K562 (cell line): ENCODE data around the gene ORAI3. TPM values are rescaled to one million over a fixed set of nuclear protein-coding genes. Genes with fewer than 3 reads are reported as not detected.

Experiments
- ATAC-seq: fragments of 200-7000 bp; cut with Tn5 transposase; 3 replicates; pipeline ENCODE4 v1.9.1; 2020; ENCODE audit warnings: moderate library complexity
- BruUV-seq: library from RNA; stranded (reverse); fragments of 400-500 nt; replicated peaks from 2 replicates; lab custom pipeline; 2021; lab: Mats Ljungman, UMichigan
- CTCF ChIA-PET: fragments of 300-600 bp; formaldehyde crosslinking; extraction: SDS; loops from one replicate; lab custom pipeline; 2021; ENCODE audit warnings: low intra/inter-chr PET ratio; lab: Yijun Ruan, JAX
- POLR2A ChIA-PET: fragments of 300-600, 350-650 bp; sonication (Branson Sonifier 250); formaldehyde crosslinking; extraction: SDS; loops from one replicate; lab custom pipeline; 2021; ENCODE audit warnings: antibody characterized with exemption, inconsistent platforms; lab: Yijun Ruan, JAX
- DNase-seq, 4 experiments: peaks; one replicate each; pipeline versions ENCODE4 v3.0.0 to v3.0.0-alpha.2; 2011 to 2018; ENCODE audit warnings: low spot score in 3 of 4, mixed read lengths in 3 of 4; ENCODE audit errors: extremely low read depth in 1 of 4
- FAIRE-seq: peaks from 2 replicates; lab custom pipeline; 2011; peaks lifted over from hg19 to GRCh38; lab: Jason Lieb, UNC
- H2AFZ ChIP-seq: 2 replicates; pipeline ENCODE4 v1.6.0; 2011; ENCODE audit warnings: low read depth, low read length, control low read depth, inconsistent platforms
- H3K27ac ChIP-seq: fragments of 200-600 bp; 3 replicates; pipeline ENCODE4 v1.8.0; 2011; ENCODE audit warnings: low read depth, mild to moderate bottlenecking, control low read depth, inconsistent platforms, low read length, moderate library complexity, mixed read lengths; ENCODE audit errors: extremely low read depth
- H3K27me3 ChIP-seq, 2 experiments: fragments of 300-600 bp in 1 of 2; 2 replicates in 1 of 2; 3 replicates in 1 of 2; pipeline versions ENCODE4 v1.6.0 to v1.8.0; 2011; ENCODE audit warnings: inconsistent platforms in 2 of 2, low read length in 2 of 2, mild to moderate bottlenecking in 1 of 2, mixed read lengths in 1 of 2, moderate library complexity in 1 of 2; ENCODE audit not compliant: control insufficient read depth in 2 of 2, insufficient read depth in 2 of 2
- H3K36me3 ChIP-seq: fragments of 300-600 bp; 3 replicates; pipeline ENCODE4 v1.8.0; 2011; ENCODE audit warnings: mild to moderate bottlenecking, low read length, inconsistent platforms; ENCODE audit not compliant: control insufficient read depth, insufficient read depth
- H3K4me1 ChIP-seq, 2 experiments: fragments of 200-600 bp in 1 of 2; replicated peaks in 1 of 2; 2 replicates in 1 of 2; 3 replicates in 1 of 2; pipeline versions ENCODE4 v1.5.1 to v1.8.0; 2011; ENCODE audit warnings: inconsistent platforms in 2 of 2, low read length in 2 of 2, mild to moderate bottlenecking in 1 of 2, mixed read lengths in 1 of 2, moderate library complexity in 1 of 2; ENCODE audit not compliant: control insufficient read depth in 2 of 2, insufficient read depth in 2 of 2
- H3K4me2 ChIP-seq: 2 replicates; pipeline ENCODE4 v1.6.1; 2011; ENCODE audit warnings: low read length, control low read depth, inconsistent platforms, mixed read lengths; ENCODE audit not compliant: insufficient read depth
- H3K4me3 ChIP-seq: fragments of 200-600 bp; sonication (generic), shearing (Covaris generic); 2 replicates; pipeline ENCODE4 v1.5.1; 2016; ENCODE audit warnings: control low read depth, inconsistent platforms
- H3K79me2 ChIP-seq: fragments of 200-600 bp; 3 replicates; pipeline ENCODE4 v1.8.0; 2011; ENCODE audit warnings: low read length, inconsistent platforms; ENCODE audit not compliant: control insufficient read depth, insufficient read depth
- H3K9ac ChIP-seq, 2 experiments: 2 replicates each; pipeline versions ENCODE4 v1.6.0 to v1.6.1; 2011; ENCODE audit warnings: low read depth in 2 of 2, low read length in 2 of 2, control low read depth in 1 of 2, inconsistent platforms in 1 of 2, mild to moderate bottlenecking in 1 of 2, mixed read lengths in 1 of 2; ENCODE audit not compliant: insufficient read depth in 1 of 2
- H3K9me1 ChIP-seq: one replicate; pipeline ENCODE4 v1.6.0; 2011; ENCODE audit warnings: inconsistent platforms, mild to moderate bottlenecking, low read length, moderate library complexity; ENCODE audit not compliant: control insufficient read depth, insufficient read depth
- H3K9me3 ChIP-seq: replicated peaks from 2 replicates; pipeline ENCODE4 v1.5.1; 2011; ENCODE audit warnings: low read depth, low read length, inconsistent platforms; ENCODE audit not compliant: control insufficient read depth, insufficient read depth
- H4K20me1 ChIP-seq: replicated peaks from 2 replicates; pipeline ENCODE4 v1.6.1; 2011; ENCODE audit warnings: low read length, inconsistent platforms, mixed read lengths; ENCODE audit not compliant: control insufficient read depth, insufficient read depth
- ESRRA ChIP-seq: fragments of 450-650 bp; IDR thresholded peaks from 2 replicates; pipeline ENCODE4 v1.6.1; 2014; ENCODE audit warnings: low read depth, mild to moderate bottlenecking, moderate library complexity, borderline replicate concordance
- FUS ChIP-seq: fragments of 200-400 bp; formaldehyde crosslinking; optimal IDR thresholded peaks from 2 replicates; pipeline ENCODE3; 2017; ENCODE audit warnings: low read depth, low read length
- MLLT1 ChIP-seq, 2 experiments: fragments of 450-650 bp; IDR thresholded peaks; 2 replicates each; pipeline ENCODE4 v1.6.1; 2016
- ZNF3 ChIP-seq: fragments of 250-450 bp; sonication (Bioruptor Pico); IDR thresholded peaks from 2 replicates; pipeline ENCODE4 v1.5.0; 2021; ENCODE audit warnings: mild to moderate bottlenecking, moderate library complexity
- ZNF445 ChIP-seq: fragments of 250-450 bp; sonication (Bioruptor Pico); IDR thresholded peaks from 2 replicates; pipeline ENCODE4 v1.4.0; 2020; ENCODE audit warnings: low read depth, mild to moderate bottlenecking, moderate library complexity
- ZNF766 ChIP-seq: fragments of 200-800 bp; sonication (Bioruptor generic); conservative IDR thresholded peaks from 2 replicates; pipeline ENCODE4 v1.6.1; 2016; ENCODE audit warnings: missing genetic modification characterization, missing compliant biosample characterization
- WGBS: fragments of 100-300 bp; shearing (Covaris generic); methylation state at CpG from one replicate; pipeline ENCODE4 v1.1.6; 2016; ENCODE audit warnings: low coverage, mixed read lengths; ENCODE audit not compliant: insufficient coverage; ENCODE audit errors: missing lambda C conversion rate; 5-methylcytosine and 5-hydroxymethylcytosine counted together
- in situ Hi-C: fragments of 300-500 bp; cut with MboI; formaldehyde crosslinking; loops from 4 replicates; pipeline ENCODE4 v1.15.0; 2018; ENCODE audit warnings: inconsistent platforms, mixed read lengths
- intact Hi-C: fragments of 100-400 bp; cut with micrococcal nuclease; formaldehyde crosslinking; loops from 2 replicates; pipeline ENCODE4 v1.14.2; 2022
- polyA plus RNA-seq, 8 experiments: library from polyadenylated mRNA; depleted of rRNA in 4 of 8; stranded (reverse) in 5 of 8; unstranded in 3 of 8; fragments of >200 nt; fragmentation: Nextera tagmentation in 2 of 8; fragmentation: Illumina TruSeq in 1 of 8; extraction: Ambion mirVana in 2 of 8; extraction: Trizol in 1 of 8; gene quantifications; 2 replicates each; pipeline versions ENCODE4 v1.2.1 to v1.2.3, GENCODE V29; 2011 to 2014; ENCODE audit warnings: inconsistent platforms in 1 of 8, missing spikeins in 1 of 8
- total RNA-seq, 7 experiments: library from RNA; depleted of rRNA in 6 of 7; stranded (reverse); fragments of >200 nt in 6 of 7; fragmentation: Illumina TruSeq in 2 of 7; extraction: Trizol in 2 of 7; gene quantifications; 2 replicates each; pipeline versions ENCODE4 v1.2.1 to v1.2.3, GENCODE V29; 2011 to 2021; ENCODE audit warnings: low replicate concordance in 1 of 7
- TF ChIP-seq, protein P1 (sequence below): sonication (generic); formaldehyde crosslinking; IDR thresholded peaks from 2 replicates; pipeline ENCODE4 v1.8.0; 2022; ENCODE audit warnings: mild to moderate bottlenecking, missing genetic modification reagents
- TF ChIP-seq, protein P2 (sequence below): IDR thresholded peaks from 2 replicates; pipeline ENCODE4 v1.6.1; 2012; ENCODE audit warnings: low read depth, low read length, improper control_type of control experiment, borderline replicate concordance

ORAI3 gene
- total and polyA plus RNA-seq, 9 of the 15 experiments (the other 6 are each of a cell fraction or from before 2014, with no cell fraction given) = 4.9 to 23.3 (median 14.1) TPM

DNA sequence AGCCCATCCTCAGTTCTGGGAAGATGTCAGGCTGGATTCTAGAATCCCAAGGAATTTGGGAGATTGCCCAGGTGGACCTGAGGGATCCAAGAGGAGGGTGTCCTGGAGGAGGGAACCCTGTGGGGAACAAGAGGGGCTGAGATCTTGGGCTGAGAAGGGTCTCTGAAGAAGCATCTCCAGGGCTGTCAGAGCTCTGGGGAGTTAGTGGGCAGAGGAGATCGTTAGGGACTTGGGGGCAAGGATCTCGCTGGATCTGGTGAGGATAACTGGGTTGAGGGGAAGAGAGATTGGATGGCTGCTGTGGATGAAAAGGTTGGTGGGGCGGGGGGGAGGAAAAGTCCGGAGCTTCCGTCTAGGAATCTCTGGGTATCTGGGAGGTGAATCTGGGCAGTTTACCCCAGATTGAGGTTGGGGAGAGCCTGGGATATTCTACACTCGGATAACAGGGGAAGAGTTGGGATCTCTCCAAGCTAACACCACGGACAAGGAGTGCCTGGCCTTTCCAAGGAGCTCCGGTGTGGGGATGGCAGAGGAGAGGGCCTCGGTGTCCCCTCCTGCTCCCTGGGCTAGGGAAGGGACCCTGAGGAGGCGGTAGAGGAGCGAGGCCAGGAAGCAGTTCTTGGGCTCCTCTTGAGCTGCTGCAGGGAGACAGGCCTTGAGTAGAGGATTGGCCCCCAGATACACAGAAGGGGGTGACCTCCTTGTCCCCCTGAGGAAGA, 23.8 kb upstream of the ORAI3 start:
- Histone ChIP-seq H3K9ac (peak overlapping the region; percentile 30 to 93; a peak in 3 of 4 replicates), H3K36me3 (peaks cover 44% of the 10 kb centered on the region; the same call in 2 of the 3 replicates), H3K9me3 (no peaks in the 10 kb centered on the region), H3K27ac (no peak overlapping the region)
- no peak for ATAC-seq
- TF ChIP-seq, protein P1, sequence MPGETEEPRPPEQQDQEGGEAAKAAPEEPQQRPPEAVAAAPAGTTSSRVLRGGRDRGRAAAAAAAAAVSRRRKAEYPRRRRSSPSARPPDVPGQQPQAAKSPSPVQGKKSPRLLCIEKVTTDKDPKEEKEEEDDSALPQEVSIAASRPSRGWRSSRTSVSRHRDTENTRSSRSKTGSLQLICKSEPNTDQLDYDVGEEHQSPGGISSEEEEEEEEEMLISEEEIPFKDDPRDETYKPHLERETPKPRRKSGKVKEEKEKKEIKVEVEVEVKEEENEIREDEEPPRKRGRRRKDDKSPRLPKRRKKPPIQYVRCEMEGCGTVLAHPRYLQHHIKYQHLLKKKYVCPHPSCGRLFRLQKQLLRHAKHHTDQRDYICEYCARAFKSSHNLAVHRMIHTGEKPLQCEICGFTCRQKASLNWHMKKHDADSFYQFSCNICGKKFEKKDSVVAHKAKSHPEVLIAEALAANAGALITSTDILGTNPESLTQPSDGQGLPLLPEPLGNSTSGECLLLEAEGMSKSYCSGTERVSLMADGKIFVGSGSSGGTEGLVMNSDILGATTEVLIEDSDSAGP (CRISPR knock-in tag) = no peak
- TF ChIP-seq ZNF3 (CRISPR knock-in tag) (no peak), ZNF445 (no peak), MLLT1 (IDR thresholded peaks at IDR 0.05) (no peak), FUS (no peak), ESRRA (no peak), ZNF766 (CRISPR knock-in tag) (no peak)
- TF ChIP-seq, protein P2, sequence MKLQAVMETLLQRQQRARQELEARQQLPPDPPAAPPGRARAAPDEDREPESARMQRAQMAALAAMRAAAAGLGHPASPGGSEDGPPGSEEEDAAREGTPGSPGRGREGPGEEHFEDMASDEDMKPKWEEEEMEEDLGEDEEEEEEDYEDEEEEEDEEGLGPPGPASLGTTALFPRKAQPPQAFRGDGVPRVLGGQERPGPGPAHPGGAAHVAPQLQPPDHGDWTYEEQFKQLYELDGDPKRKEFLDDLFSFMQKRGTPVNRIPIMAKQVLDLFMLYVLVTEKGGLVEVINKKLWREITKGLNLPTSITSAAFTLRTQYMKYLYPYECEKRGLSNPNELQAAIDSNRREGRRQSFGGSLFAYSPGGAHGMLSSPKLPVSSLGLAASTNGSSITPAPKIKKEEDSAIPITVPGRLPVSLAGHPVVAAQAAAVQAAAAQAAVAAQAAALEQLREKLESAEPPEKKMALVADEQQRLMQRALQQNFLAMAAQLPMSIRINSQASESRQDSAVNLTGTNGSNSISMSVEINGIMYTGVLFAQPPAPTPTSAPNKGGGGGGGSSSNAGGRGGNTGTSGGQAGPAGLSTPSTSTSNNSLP = no peak
- TF ChIP-seq, all 486 proteins: peak for 0
- Histone ChIP-seq H3K4me2 (peak overlapping the region; percentile 69), H3K9me1 (peaks cover 3% of the 10 kb centered on the region), H3K4me1 (peaks cover 3 to 55% of the 10 kb centered on the region in 2 experiments; a peak in 4 of 5 replicates), H3K79me2 (peaks cover 17% of the 10 kb centered on the region), H4K20me1 (peaks cover 3% of the 10 kb centered on the region; the same call in 1 of the 2 replicates), H3K4me3 (peak overlapping the region; percentile 85), H3K27me3 (no peaks in the 10 kb centered on the region; a peak in 1 of 5 replicates), H2AFZ (no peak overlapping the region)
- FAIRE-seq (no peak), DNase-seq (no peak)
- BruUV-seq = TSS peak; percentile 48
- in situ Hi-C loops (loop anchor here (5.0 kb wide), 1 partner anchor 78 kb away; no protein-coding TSS in a partner anchor), intact Hi-C loops (loop anchor here (5.0 kb wide), 3 partner anchors 48 to 268 kb away; partner anchors contain the start of gene FBRS)
- POLR2A ChIA-PET = interaction anchor here (0.5 to 1.5 kb wide), 2 partner anchors 108 to 255 kb away, joined by 3 to 5 read pairs; partner anchors contain the start of genes FUS and STX4
- 75% methylated on average over 10 of the region's 11 CpGs for WGBS
- CTCF ChIA-PET = no interaction called here
